Measurements from ENCODE around the gene GPR180.

- TF ChIP-seq CTCF (IDR thresholded peaks at IDR 0.05) (no peak), POLR2AphosphoS5 (IDR thresholded peaks at IDR 0.05) (no peak), EP300 (IDR thresholded peaks at IDR 0.05; ENCODE audit: low read depth) (no peak)
Measured at GRCh38 chr13:94567581-94567980, 34.1 kb upstream of the GPR180 start.

Measured in transverse colon (tissue), 4 donors.